ACC112 (cell line): ENCODE data around the gene CFAP210.
"Not testable (repeated sequence)": the region's sequence is repeated elsewhere in the genome, so short reads cannot be mapped to it uniquely, and the experiment has no call there.

Experiments
- H2AFZ ChIP-seq: fragments of 200-600 bp; sonication (generic); one replicate; pipeline ENCODE4 v1.6.0; 2017; ENCODE audit warnings: antibody characterized with exemption, low read length; ENCODE audit not compliant: unreplicated experiment
- H3K27ac ChIP-seq: fragments of 200-600 bp; sonication (generic); 2 replicates; pipeline ENCODE4 v1.5.1; 2014; ENCODE audit warnings: low read depth, mild to moderate bottlenecking, antibody characterized with exemption, low read length, moderate library complexity
- H3K27me3 ChIP-seq: fragments of 200-600 bp; sonication (generic); 2 replicates; pipeline ENCODE4 v1.6.1; 2014; ENCODE audit warnings: mild to moderate bottlenecking, antibody characterized with exemption, low read length, moderate library complexity, mixed read lengths; ENCODE audit not compliant: insufficient read depth
- H3K36me3 ChIP-seq: fragments of 200-600 bp; sonication (generic); 2 replicates; pipeline ENCODE4 v1.6.1; 2016; ENCODE audit warnings: mild to moderate bottlenecking, antibody characterized with exemption, low read length, moderate library complexity, mixed read lengths; ENCODE audit not compliant: insufficient read depth
- H3K4me1 ChIP-seq: fragments of 200-600 bp; sonication (generic); one replicate; pipeline ENCODE4 v1.6.1; 2016; ENCODE audit warnings: low read length, mixed read lengths; ENCODE audit not compliant: insufficient read depth, unreplicated experiment, control insufficient read depth
- H3K4me3 ChIP-seq: fragments of 200-600 bp; sonication (generic); 2 replicates; pipeline ENCODE4 v1.5.1; 2014; ENCODE audit warnings: mild to moderate bottlenecking, low read depth, low read length
- H3K79me2 ChIP-seq: fragments of 200-600 bp; sonication (generic); one replicate; pipeline ENCODE4 v1.6.0; 2016; ENCODE audit warnings: low read length; ENCODE audit not compliant: control insufficient read depth, unreplicated experiment, insufficient read depth

Gene CFAP210

GRCh38 chr2:169692718-169693117 is 1.5 kb downstream of the CFAP210 start:
- Histone ChIP-seq H3K36me3 (no peaks in the 10 kb centered on the region), H3K4me1 (peaks cover 15% of the 10 kb centered on the region), H3K27me3 (no peaks in the 10 kb centered on the region), H2AFZ (no peak overlapping the region), H3K27ac (no peak overlapping the region), H3K4me3 (no peak overlapping the region), H3K79me2 (no peaks in the 10 kb centered on the region)

- H3K27ac ChIP-seq, result no peak overlapping the region
- no peaks in the 10 kb centered on the region for H3K36me3 ChIP-seq
- no peaks in the 10 kb centered on the region for H3K79me2 ChIP-seq
- no peaks in the 10 kb centered on the region for H3K27me3 ChIP-seq
- H3K4me1 ChIP-seq, result peaks cover 15% of the 10 kb centered on the region
- H2AFZ ChIP-seq, result no peak overlapping the region
- no peak overlapping the region for H3K4me3 ChIP-seq
These were observed 3.2 kb downstream of the CFAP210 start for GRCh38 chr2:169690958-169691357.

GRCh38 chr2:169687943-169688342 is 6.3 kb downstream of the CFAP210 start:
- not testable (repeated sequence) for H3K27me3 ChIP-seq, H3K27ac ChIP-seq, H3K4me1 ChIP-seq, H3K79me2 ChIP-seq, H3K4me3 ChIP-seq, H3K36me3 ChIP-seq, H2AFZ ChIP-seq

GRCh38 chr2:169686825-169687224 is 7.4 kb downstream of the CFAP210 start:
- not testable (repeated sequence) for H2AFZ ChIP-seq, H3K4me1 ChIP-seq

GRCh38 chr2:169684712-169685111 is 9.5 kb downstream of the CFAP210 start:
- not testable (repeated sequence) for H2AFZ ChIP-seq, H3K4me1 ChIP-seq, H3K27me3 ChIP-seq, H3K27ac ChIP-seq, H3K79me2 ChIP-seq, H3K4me3 ChIP-seq, H3K36me3 ChIP-seq

More at GRCh38 chr2:169686825-169687224, 7.4 kb downstream of the CFAP210 start:
- H3K27me3 ChIP-seq, H3K27ac ChIP-seq, H3K4me3 ChIP-seq, H3K36me3 ChIP-seq, H3K79me2 ChIP-seq: not testable (repeated sequence)

- H3K27me3 ChIP-seq, result peaks cover 10% of the 10 kb centered on the region; the same call in 1 of the 2 replicates
- H3K4me3 ChIP-seq, result no peak overlapping the region
- no peak overlapping the region for H2AFZ ChIP-seq
- H3K4me1 ChIP-seq, result no peaks in the 10 kb centered on the region
- no peaks in the 10 kb centered on the region for H3K79me2 ChIP-seq
- no peak overlapping the region for H3K27ac ChIP-seq
- H3K36me3 ChIP-seq, result no peaks in the 10 kb centered on the region
These were observed 10.1 kb downstream of the CFAP210 start for GRCh38 chr2:169684135-169684565.

- Histone ChIP-seq H3K27me3 (peaks cover 10% of the 10 kb centered on the region; the same call in 1 of the 2 replicates), H3K36me3 (no peaks in the 10 kb centered on the region), H2AFZ (no peak overlapping the region), H3K79me2 (no peaks in the 10 kb centered on the region), H3K4me3 (no peak overlapping the region), H3K27ac (no peak overlapping the region), H3K4me1 (no peaks in the 10 kb centered on the region)
These were observed 10.6 kb downstream of the CFAP210 start for GRCh38 chr2:169683425-169684134.

GRCh38 chr2:169683054-169683424 is 11.2 kb downstream of the CFAP210 start:
- H3K27me3 ChIP-seq, result peaks cover 10% of the 10 kb centered on the region; the same call in 1 of the 2 replicates
- no peak overlapping the region for H3K4me3 ChIP-seq
- H3K4me1 ChIP-seq, result no peaks in the 10 kb centered on the region
- H2AFZ ChIP-seq, result no peak overlapping the region
- H3K79me2 ChIP-seq, result no peaks in the 10 kb centered on the region
- no peaks in the 10 kb centered on the region for H3K36me3 ChIP-seq
- no peak overlapping the region for H3K27ac ChIP-seq

GRCh38 chr2:169676850-169677249 is 17.4 kb downstream of the CFAP210 start:
- Histone ChIP-seq H3K4me1 (no peaks in the 10 kb centered on the region), H3K27me3 (peaks cover 10% of the 10 kb centered on the region; the same call in 1 of the 2 replicates), H3K36me3 (no peaks in the 10 kb centered on the region), H3K27ac (no peak overlapping the region), H3K79me2 (no peaks in the 10 kb centered on the region), H3K4me3 (no peak overlapping the region), H2AFZ (no peak overlapping the region)

- Histone ChIP-seq H3K36me3 (no peaks in the 10 kb centered on the region), H3K27me3 (peaks cover 7% of the 10 kb centered on the region; the same call in 1 of the 2 replicates), H3K4me3 (no peak overlapping the region), H3K4me1 (no peaks in the 10 kb centered on the region), H3K27ac (no peak overlapping the region), H3K79me2 (no peaks in the 10 kb centered on the region), H2AFZ (no peak overlapping the region)
These were observed 17.8 kb downstream of the CFAP210 start for GRCh38 chr2:169676357-169676756.

GRCh38 chr2:169673921-169674320 is 20.3 kb downstream of the CFAP210 start:
- Histone ChIP-seq H3K36me3 (no peaks in the 10 kb centered on the region), H3K27ac (no peak overlapping the region), H3K4me3 (no peak overlapping the region), H3K4me1 (no peaks in the 10 kb centered on the region), H3K27me3 (no peaks in the 10 kb centered on the region), H2AFZ (no peak overlapping the region), H3K79me2 (no peaks in the 10 kb centered on the region)
